PC-3 (cell line): Measurements from ENCODE around the gene RRM1. TPM values are rescaled to one million over a fixed set of nuclear protein-coding genes. Genes with fewer than 3 reads are reported as not detected.

Experiments
- ATAC-seq: fragments of 200-7000 bp; cut with Tn5 transposase; 2 replicates; pipeline ENCODE4 v1.9.1; 2020; ENCODE audit warnings: mild to moderate bottlenecking, moderate library complexity
- BruUV-seq: library from RNA; stranded (reverse); fragments of 400-500 nt; replicated peaks from 2 replicates; lab custom pipeline; 2021; lab: Mats Ljungman, UMichigan
- CTCF ChIA-PET: fragments of 300-600 bp; sonication (Branson Sonifier 250); formaldehyde crosslinking; loops from one replicate; lab custom pipeline; 2022; ENCODE audit warnings: antibody characterized with exemption; lab: Charles Lee
- POLR2A ChIA-PET: fragments of 300-600 bp; sonication (Branson Sonifier 250); formaldehyde crosslinking; loops from one replicate; lab custom pipeline; 2022; ENCODE audit warnings: antibody characterized with exemption; ENCODE audit not compliant: unreplicated experiment; lab: Charles Lee
- DNase-seq: peaks from one replicate; pipeline ENCODE4 v3.0.0-alpha.2; 2015
- H2AFZ ChIP-seq: fragments of 300-600 bp; sonication (generic); 2 replicates; pipeline ENCODE4 v1.6.0; 2016; ENCODE audit warnings: antibody characterized with exemption, low read length
- H3F3A ChIP-seq: fragments of 300-600 bp; sonication (generic); one replicate; pipeline ENCODE4 v1.6.0; 2017; ENCODE audit warnings: antibody characterized with exemption, low read length, control low read depth, mild to moderate bottlenecking; ENCODE audit not compliant: unreplicated experiment
- H3K27ac ChIP-seq: fragments of 300-600 bp; sonication (generic); 2 replicates; pipeline ENCODE4 v1.5.1; 2016; ENCODE audit warnings: mild to moderate bottlenecking, low read length
- H3K27me3 ChIP-seq: fragments of 300-600 bp; sonication (generic); 2 replicates; pipeline ENCODE4 v1.6.1; 2016; ENCODE audit warnings: low read length, mixed read lengths
- H3K36me3 ChIP-seq: fragments of 300-600 bp; sonication (generic); 2 replicates; pipeline ENCODE4 v1.6.1; 2016; ENCODE audit warnings: low read depth, mixed run types, low read length, mixed read lengths
- H3K4me1 ChIP-seq: fragments of 300-600 bp; sonication (generic); 2 replicates; pipeline ENCODE4 v1.5.1; 2016; ENCODE audit warnings: low read length; ENCODE audit not compliant: insufficient read depth
- H3K4me2 ChIP-seq: fragments of 300-600 bp; sonication (generic); 2 replicates; pipeline ENCODE4 v1.6.0; 2016; ENCODE audit warnings: low read length
- H3K4me3 ChIP-seq: fragments of 300-600 bp; sonication (generic); 2 replicates; pipeline ENCODE4 v1.5.1; 2016; ENCODE audit warnings: mild to moderate bottlenecking, low read length, mixed read lengths
- H3K79me2 ChIP-seq: fragments of 300-600 bp; sonication (generic); 2 replicates; pipeline ENCODE4 v1.6.1; 2017; ENCODE audit warnings: low read length, mixed read lengths
- H3K9ac ChIP-seq: fragments of 300-600 bp; sonication (generic); 2 replicates; pipeline ENCODE4 v1.6.0; 2016; ENCODE audit warnings: mild to moderate bottlenecking, low read length
- H3K9me2 ChIP-seq: fragments of 300-600 bp; sonication (generic); replicated peaks from 2 replicates; pipeline ENCODE4 v1.6.1; 2016; ENCODE audit warnings: mixed run types, low read length, mixed read lengths
- H3K9me3 ChIP-seq: fragments of 300-600 bp; sonication (generic); 2 replicates; pipeline ENCODE4 v1.6.1; 2016; ENCODE audit warnings: low read length, mixed read lengths
- H4K20me1 ChIP-seq: fragments of 300-600 bp; sonication (generic); 2 replicates; pipeline ENCODE4 v1.6.1; 2016; ENCODE audit warnings: low read length, mixed read lengths
- CTCF ChIP-seq: fragments of 300-600 bp; sonication (generic); conservative IDR thresholded peaks from 2 replicates; pipeline ENCODE4 v1.5.1; 2017; ENCODE audit warnings: antibody characterized with exemption, low read depth, mild to moderate bottlenecking, low read length
- EZH2 ChIP-seq: fragments of 300-600 bp; sonication (generic); IDR thresholded peaks from one replicate; pipeline ENCODE4 v1.6.1; 2017; ENCODE audit warnings: antibody characterized with exemption, mild to moderate bottlenecking, low read length; ENCODE audit not compliant: unreplicated experiment
- EZH2phosphoT487 ChIP-seq: fragments of 300-600 bp; sonication (generic); IDR thresholded peaks from 2 replicates; pipeline ENCODE4 v1.6.1; 2018; ENCODE audit warnings: mild to moderate bottlenecking, antibody characterized with exemption, low read length, borderline replicate concordance
- intact Hi-C: fragments of 100-400 bp; cut with micrococcal nuclease; formaldehyde crosslinking; loops from 2 replicates; pipeline ENCODE4 v1.9.0; 2023
- total RNA-seq: library from RNA; depleted of rRNA; stranded (reverse); fragments of >200 nt; gene quantifications from 2 replicates; pipeline ENCODE4 v1.2.3, GENCODE V29; 2014

RRM1 gene
- total RNA-seq, 1 experiment from 2014 or later = 106 TPM

- Histone ChIP-seq H3K9me2 (no peaks in the 10 kb centered on the region), H3K9me3 (no peaks in the 10 kb centered on the region), H4K20me1 (no peaks in the 10 kb centered on the region), H3K36me3 (no peaks in the 10 kb centered on the region), H2AFZ (no peak overlapping the region), H3K9ac (no peak overlapping the region), H3K27ac (no peak overlapping the region), H3K27me3 (no peaks in the 10 kb centered on the region), H3F3A (no peaks in the 10 kb centered on the region), H3K4me2 (no peak overlapping the region), H3K4me3 (no peak overlapping the region), H3K79me2 (no peaks in the 10 kb centered on the region), H3K4me1 (no peaks in the 10 kb centered on the region; the same call in 1 of the 2 replicates)
- ChIA-PET CTCF (interaction anchor here (0.5 kb wide), 1 partner anchor 119 kb away, joined by 3 read pairs; no protein-coding TSS in a partner anchor), POLR2A (no interaction called here)
- no TSS peak for BruUV-seq
- TF ChIP-seq EZH2phosphoT487 = no peak
- no peak for TF ChIP-seq EZH2
- TF ChIP-seq CTCF = no peak
- ATAC-seq = no peak
- no peak for DNase-seq
- intact Hi-C loops = loop anchor here (5.0 kb wide), 1 partner anchor 1199 kb away; the partner anchor contains the start of gene OR51M1
These were observed 88.9 kb downstream of the RRM1 start for GRCh38 chr11:4183410-4184057.

- ATAC-seq = no peak
- intact Hi-C loops = loop anchor here (5.0 kb wide), 1 partner anchor 1198 kb away; the partner anchor contains the start of gene OR51M1
- POLR2A ChIA-PET = no interaction called here
- no peak for TF ChIP-seq CTCF
- TF ChIP-seq EZH2phosphoT487 = no peak
- TF ChIP-seq EZH2 = no peak
- CTCF ChIA-PET = interaction anchor here (0.5 to 0.8 kb wide), 2 partner anchors 118 to 355 kb away, joined by 3 read pairs; no protein-coding TSS in a partner anchor
- Histone ChIP-seq H4K20me1 (no peaks in the 10 kb centered on the region), H3K9ac (no peak overlapping the region), H3K9me3 (no peaks in the 10 kb centered on the region), H3K9me2 (no peaks in the 10 kb centered on the region), H3K4me3 (no peak overlapping the region), H3K36me3 (no peaks in the 10 kb centered on the region), H2AFZ (no peak overlapping the region), H3K4me2 (no peak overlapping the region), H3K27ac (no peak overlapping the region), H3K27me3 (no peaks in the 10 kb centered on the region), H3F3A (no peaks in the 10 kb centered on the region), H3K79me2 (no peaks in the 10 kb centered on the region), H3K4me1 (no peaks in the 10 kb centered on the region; the same call in 1 of the 2 replicates)
- no TSS peak for BruUV-seq
- DNase-seq = no peak
These were observed 89.7 kb downstream of the RRM1 start for GRCh38 chr11:4184163-4184916.
